GM21825 (cell line): Measurements from ENCODE around the gene TNS4.

Experiments
- ATAC-seq: cut with Tn5 transposase; IDR thresholded peaks from one replicate; pipeline ENCODE4 v1.9.1; 2021; ENCODE audit warnings: mild to moderate bottlenecking, moderate library complexity; ENCODE audit not compliant: unreplicated experiment

Gene TNS4

GRCh38 chr17:40536295-40537171 is 35.1 kb upstream of the TNS4 start:
- no peak for ATAC-seq

DNA sequence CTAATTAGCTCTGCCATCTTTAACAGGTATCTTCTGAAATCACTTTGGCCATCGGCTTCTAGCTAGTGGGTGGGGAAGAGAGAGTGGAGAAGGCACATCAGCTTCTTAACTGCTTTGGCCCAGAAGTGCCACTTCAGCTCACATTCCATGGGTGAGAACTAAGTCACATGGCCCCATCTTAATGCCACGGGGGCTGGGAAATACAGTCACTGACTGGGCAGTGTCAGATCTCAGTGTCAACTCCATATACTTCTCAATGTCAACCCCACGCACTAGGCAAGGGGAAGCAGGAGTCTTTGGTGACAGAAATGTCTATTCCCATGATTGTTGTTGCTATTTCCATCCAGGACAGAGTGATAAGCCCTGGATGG is 34.5 kb upstream of the TNS4 start:
- no peak for ATAC-seq

GRCh38 chr17:40535438-40535837 is 34.0 kb upstream of the TNS4 start:
- no peak for ATAC-seq

- no peak for ATAC-seq
These were observed 33.2 kb upstream of the TNS4 start for GRCh38 chr17:40534371-40535189.

GRCh38 chr17:40533896-40534295 is 32.5 kb upstream of the TNS4 start:
- no peak for ATAC-seq

DNA sequence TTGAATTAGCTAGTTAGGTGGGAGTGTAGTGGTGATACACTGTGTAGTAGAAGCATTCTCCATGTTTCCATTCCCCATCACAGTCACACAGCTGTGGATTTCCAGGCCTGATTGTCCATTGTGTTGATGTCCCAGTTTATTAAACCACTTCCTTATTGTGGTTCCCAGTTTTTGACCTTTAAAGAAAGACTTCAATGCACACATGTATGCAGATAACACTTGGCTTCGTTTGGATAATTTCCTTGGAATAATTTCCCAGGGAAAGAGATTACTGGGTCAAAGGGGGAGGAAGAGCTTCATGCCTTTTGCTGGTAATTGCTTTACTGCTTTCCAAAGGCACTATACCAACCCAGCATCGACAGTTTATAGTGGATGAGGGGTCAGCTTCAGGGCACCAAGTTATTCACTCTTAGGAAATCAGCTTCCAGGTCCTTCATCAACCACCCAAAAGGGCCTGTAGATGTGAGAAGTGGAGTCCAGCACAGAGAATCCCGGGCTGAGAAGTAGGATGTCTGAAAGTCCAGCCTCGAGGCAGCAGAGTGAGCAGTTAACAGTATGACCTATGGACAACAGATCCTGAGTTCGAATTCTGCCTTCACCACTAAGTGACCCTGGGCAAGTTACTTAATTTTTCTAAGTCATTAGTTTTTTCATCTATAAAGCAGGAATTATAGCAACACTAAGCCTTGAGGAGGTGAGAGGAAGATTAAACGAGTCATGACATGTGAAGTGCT is 31.3 kb upstream of the TNS4 start:
- ATAC-seq = no peak

DNA sequence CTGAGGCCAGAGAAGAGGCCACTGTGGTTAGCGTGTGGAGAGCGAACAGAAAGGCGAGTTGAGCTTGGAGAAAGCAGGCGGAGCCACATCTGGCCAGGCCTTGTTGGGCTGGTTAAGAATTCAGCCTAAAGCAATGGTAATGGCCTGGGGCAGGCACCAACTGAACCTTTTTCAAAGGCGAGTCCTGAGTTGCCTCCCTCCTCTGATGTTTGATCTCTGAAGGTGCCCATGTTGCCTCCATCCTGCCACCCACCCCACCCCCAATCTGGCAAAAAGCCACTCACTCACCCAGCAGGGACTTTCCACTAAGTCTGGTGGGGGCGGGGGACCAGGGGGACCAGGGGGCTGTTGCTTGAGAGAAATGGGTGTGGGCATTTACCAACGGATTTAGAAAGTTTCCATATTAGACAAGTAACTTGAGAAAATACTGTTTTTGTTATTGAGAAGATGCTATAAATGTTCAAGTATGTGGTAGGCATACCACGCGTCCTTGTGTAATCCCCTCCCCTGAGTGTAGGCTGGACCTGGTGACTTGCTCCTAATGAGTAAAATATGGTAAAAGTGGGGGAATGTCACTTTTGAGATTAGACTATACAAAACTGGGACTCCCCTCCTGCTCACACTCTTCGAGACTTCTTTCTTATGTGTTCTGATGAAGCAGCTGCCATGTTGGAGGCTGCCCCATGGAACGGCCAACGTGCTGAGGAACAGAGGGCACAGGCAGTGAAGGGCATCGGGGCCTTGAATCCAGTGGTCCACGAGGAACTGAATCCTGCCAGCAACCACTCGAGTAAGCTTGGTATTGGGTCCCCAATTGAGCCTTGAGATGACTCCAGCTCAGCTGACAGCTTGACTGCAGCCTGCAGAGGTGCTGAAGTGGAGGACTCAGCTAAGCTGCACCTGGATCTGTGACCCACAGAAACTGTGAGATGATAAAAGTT is 29.9 kb upstream of the TNS4 start:
- ATAC-seq = no peak

GRCh38 chr17:40530531-40530994 is 29.1 kb upstream of the TNS4 start:
- ATAC-seq = no peak

DNA sequence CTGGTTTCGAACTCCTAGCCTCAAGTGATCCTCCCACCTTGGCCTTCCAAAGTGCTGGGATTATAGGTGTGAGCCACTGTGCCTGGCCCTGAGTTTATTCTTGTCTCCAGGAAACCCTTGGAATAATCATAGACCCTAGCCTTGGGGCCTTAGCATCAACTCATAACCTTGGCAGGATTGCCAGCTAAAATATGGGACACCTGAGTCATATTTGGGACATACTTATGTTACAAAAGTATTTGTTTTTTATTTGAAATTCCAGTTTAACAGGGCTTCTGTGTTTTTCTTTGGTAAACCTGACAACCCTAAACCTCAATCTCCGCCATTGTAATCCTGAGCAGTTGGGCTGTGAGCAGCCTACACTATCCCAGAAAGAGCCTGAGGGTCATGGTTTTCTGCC is 28.6 kb upstream of the TNS4 start:
- ATAC-seq = no peak

- ATAC-seq = no peak
These were observed 27.4 kb upstream of the TNS4 start for GRCh38 chr17:40528692-40529417.

- no peak for ATAC-seq
These were observed 25.2 kb upstream of the TNS4 start for GRCh38 chr17:40526668-40527067.

GRCh38 chr17:40525294-40525693 is 23.9 kb upstream of the TNS4 start:
- no peak for ATAC-seq

- no peak for ATAC-seq
These were observed 23.0 kb upstream of the TNS4 start for GRCh38 chr17:40524243-40524965.

DNA sequence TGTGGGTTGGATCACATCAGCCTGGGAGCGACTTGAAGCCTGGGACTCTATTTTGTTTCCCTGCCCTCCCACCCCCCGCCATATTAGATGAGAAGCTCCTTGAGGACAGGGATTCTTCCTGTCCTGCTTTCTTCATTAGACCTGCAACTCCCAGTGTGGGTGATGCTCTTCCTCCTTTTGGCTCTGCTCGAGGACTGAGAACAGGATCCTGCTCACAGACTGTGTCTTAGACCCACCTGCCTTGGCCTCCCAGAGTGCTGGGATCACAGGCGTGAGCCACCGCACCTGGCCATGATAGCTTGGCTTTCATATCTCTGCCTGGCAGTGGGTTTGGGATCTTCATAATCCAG is 21.5 kb upstream of the TNS4 start:
- no peak for ATAC-seq

DNA sequence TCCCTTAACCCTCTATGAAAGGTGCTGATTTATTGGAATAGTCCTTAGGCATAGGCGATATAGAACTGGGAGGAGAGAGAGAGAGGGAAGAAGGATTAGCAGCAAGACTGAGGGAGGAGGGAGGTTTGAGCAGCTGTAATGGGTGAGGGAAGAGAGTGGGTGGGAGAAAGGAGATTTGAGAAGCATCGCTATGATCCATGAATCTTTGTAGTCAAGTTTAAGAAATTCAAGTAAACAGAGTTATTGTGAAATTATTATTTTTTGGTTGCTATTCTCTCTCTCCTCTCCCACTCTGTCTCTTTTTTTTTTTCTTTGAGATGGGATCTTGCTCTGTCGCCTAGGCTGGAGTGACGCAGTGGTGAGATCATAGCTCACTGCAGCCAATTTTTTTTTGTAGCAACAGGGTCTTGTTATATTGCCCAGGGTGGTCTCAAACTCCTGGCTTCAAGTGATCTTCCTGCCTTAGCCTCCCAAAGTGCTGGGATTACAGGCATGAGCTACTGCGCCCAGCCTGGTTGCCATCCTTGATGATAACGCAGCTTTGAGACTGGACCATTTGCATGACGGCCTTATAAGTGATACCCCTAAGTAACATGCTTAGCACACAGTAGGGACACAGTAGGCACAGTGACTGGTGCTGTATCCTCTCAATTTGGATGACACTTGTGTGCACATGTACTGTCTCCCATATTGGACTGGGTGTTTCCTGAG is 21.0 kb upstream of the TNS4 start:
- no peak for ATAC-seq

- ATAC-seq = no peak
These were observed 19.6 kb upstream of the TNS4 start for GRCh38 chr17:40520991-40521453.

- no peak for ATAC-seq
These were observed 17.8 kb upstream of the TNS4 start for GRCh38 chr17:40519089-40519775.
